ENCODE data around the gene FAM20C. TPM values are rescaled to one million over a fixed set of nuclear protein-coding genes. Genes with fewer than 3 reads are reported as not detected.

FAM20C gene
- total RNA-seq, 1 donor from 2014 or later = 42.9 TPM

GRCh38 chr7:303884-304573 lies 111.7 kb downstream of the FAM20C start:
- Histone ChIP-seq H3K36me3 (no peaks in the 10 kb centered on the region), H3K9me3 (no peaks in the 10 kb centered on the region), H3K4me3 (no peak overlapping the region), H3K27me3 (ENCODE audit: low read depth) (no peaks in the 10 kb centered on the region), H3K4me1 (no peaks in the 10 kb centered on the region), H3K27ac (no peak overlapping the region)
- intact Hi-C loops (cut with DNase I) = no loop called here
- ATAC-seq (no peak), DNase-seq (peak; percentile 34)
- no peak for TF ChIP-seq CTCF (IDR thresholded peaks at IDR 0.05)

GRCh38 chr7:304574-305409 lies 112.4 kb downstream of the FAM20C start:
- Histone ChIP-seq H3K36me3 (no peaks in the 10 kb centered on the region), H3K4me3 (no peak overlapping the region), H3K27ac (no peak overlapping the region), H3K27me3 (ENCODE audit: low read depth) (no peaks in the 10 kb centered on the region), H3K4me1 (no peaks in the 10 kb centered on the region), H3K9me3 (no peaks in the 10 kb centered on the region)
- TF ChIP-seq CTCF (IDR thresholded peaks at IDR 0.05) = no peak
- DNase-seq (peak; percentile 10), ATAC-seq (no peak)
- intact Hi-C loops (cut with DNase I) = no loop called here

GRCh38 chr7:305410-306151 lies 113.2 kb downstream of the FAM20C start:
- Histone ChIP-seq H3K4me1 (no peaks in the 10 kb centered on the region), H3K27ac (no peak overlapping the region), H3K4me3 (no peak overlapping the region), H3K9me3 (no peaks in the 10 kb centered on the region), H3K27me3 (ENCODE audit: low read depth) (no peaks in the 10 kb centered on the region), H3K36me3 (no peaks in the 10 kb centered on the region)
- no peak for TF ChIP-seq CTCF (IDR thresholded peaks at IDR 0.05)
- intact Hi-C loops (cut with DNase I) = no loop called here
- peak in 1 of 2 donors; percentile 14 for ATAC-seq
- DNase-seq = peak; percentile 39

GRCh38 chr7:307970-308369 lies 115.6 kb downstream of the FAM20C start:
- peaks cover 4% of the 10 kb centered on the region for H3K27me3 ChIP-seq (ENCODE audit: low read depth)
- H3K36me3 ChIP-seq = no peaks in the 10 kb centered on the region
- no peak overlapping the region for H3K4me3 ChIP-seq
- DNase-seq (no peak), ATAC-seq (no peak)
- intact Hi-C loops (cut with DNase I) = no loop called here
- H3K9me3 ChIP-seq = no peaks in the 10 kb centered on the region
- no peak for TF ChIP-seq CTCF (IDR thresholded peaks at IDR 0.05)
- no peaks in the 10 kb centered on the region for H3K4me1 ChIP-seq
- H3K27ac ChIP-seq = no peak overlapping the region

- DNase-seq (peak; percentile 20), ATAC-seq (no peak)
- peaks cover 7% of the 10 kb centered on the region for H3K27me3 ChIP-seq (ENCODE audit: low read depth)
- H3K9me3 ChIP-seq = no peaks in the 10 kb centered on the region
- H3K4me1 ChIP-seq = no peaks in the 10 kb centered on the region
- intact Hi-C loops (cut with DNase I) = no loop called here
- no peak for TF ChIP-seq CTCF (IDR thresholded peaks at IDR 0.05)
- no peak overlapping the region for H3K27ac ChIP-seq
- H3K36me3 ChIP-seq = no peaks in the 10 kb centered on the region
- no peak overlapping the region for H3K4me3 ChIP-seq
Observed at GRCh38 chr7:309586-310228, 117.3 kb downstream of the FAM20C start.

All from lower lobe of right lung (tissue), 2 donors.